Right kidney (tissue), 1 donor: Measurements from ENCODE around the gene TSPAN9.

ENCODE experiments used
- DNase-seq: peaks from one replicate; pipeline ENCODE4 v3.0.0-alpha.2; 2016

TSPAN9 gene

DNA sequence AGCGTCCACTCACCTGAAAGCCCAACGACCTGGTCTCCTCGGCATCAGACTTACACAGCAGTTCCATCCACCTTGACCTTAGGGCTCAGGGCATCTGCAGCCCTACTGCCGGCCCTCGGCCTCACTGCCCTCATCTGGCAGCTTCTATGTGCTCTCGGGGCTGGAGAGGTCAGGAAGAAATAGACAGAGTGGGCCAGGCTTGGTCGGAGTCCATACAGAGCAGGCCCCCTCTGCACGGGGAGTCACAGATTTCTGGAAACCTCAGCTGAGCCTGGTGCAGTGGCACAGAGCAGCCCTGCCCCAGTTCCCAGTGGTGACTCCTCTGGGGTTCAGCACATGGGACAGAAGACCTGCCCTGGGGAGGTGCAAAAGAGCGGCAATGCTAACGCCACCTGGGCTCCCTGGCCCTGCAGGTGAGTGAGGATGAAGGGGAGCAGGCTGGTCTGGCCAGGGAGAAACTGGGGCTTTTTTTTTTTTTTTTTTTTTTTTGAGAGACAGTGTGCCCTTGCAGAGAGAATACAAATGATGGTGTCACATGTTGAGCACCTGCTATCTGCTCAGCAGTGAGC lies 223.7 kb downstream of the TSPAN9 start:
- no peak for DNase-seq

- no peak for DNase-seq
Measured at GRCh38 chr12:3302401-3303041, 225.3 kb downstream of the TSPAN9 start.

- no peak for DNase-seq
Measured at GRCh38 chr12:3303410-3304136, 226.4 kb downstream of the TSPAN9 start.

- peak; percentile 53 for DNase-seq
Measured at GRCh38 chr12:3304436-3305165, 227.4 kb downstream of the TSPAN9 start.

GRCh38 chr12:3305464-3305863 lies 228.3 kb downstream of the TSPAN9 start:
- no peak for DNase-seq

DNA sequence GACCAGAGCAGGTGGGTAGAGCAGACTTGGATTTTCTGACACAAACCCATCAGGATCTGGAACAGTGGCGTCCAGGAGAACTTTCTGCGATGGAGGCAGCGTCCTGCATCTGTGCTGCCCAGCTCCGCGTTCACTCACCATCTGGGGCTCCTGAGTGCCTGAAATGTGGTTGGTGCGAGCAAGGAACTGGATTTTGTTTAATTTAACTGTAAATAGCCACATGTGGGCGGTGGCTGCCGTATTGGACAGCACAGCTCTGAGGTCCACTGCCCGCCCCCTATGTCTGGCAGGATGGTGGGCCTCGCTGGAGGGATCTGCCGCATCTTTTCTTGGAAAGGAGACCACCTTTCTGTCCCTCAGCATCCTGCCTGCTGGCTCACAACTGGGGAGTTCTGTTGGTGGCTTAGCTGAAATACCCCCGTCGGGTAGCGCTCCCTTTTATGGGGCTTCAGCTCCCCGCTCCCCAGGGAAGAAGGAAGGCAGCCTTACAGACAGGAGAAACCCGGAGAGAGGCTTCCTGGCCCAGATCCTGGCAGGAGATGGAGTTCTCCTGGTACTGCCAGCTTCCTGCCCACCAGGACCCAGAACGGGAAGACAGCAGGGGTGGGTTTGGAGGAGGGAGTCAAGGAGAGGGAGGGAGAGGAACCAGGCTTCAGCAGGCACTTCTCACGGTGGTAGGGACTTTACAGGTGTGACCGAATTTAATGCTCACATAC lies 228.9 kb downstream of the TSPAN9 start:
- no peak for DNase-seq

- no peak for DNase-seq
Measured at GRCh38 chr12:3307389-3307788, 230.2 kb downstream of the TSPAN9 start.

DNA sequence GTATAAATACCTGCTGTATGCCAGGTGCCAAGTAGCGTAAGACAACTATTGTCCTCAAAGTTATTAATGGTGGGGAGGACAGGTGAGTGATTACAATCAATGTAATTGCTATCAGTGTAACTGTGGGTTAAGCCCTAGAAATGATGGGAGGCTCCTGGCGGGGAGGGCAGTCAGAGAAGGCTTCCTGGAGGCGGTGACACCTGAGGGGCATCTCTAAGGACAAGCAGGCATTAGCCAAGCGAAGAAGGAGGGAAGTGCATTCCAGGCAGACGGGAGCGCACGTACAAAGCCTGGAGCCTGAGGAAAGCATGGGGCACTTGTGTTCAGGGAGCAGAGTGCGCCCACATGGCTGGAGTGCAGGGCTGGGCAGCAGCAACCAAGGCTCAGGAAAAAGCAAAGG lies 230.9 kb downstream of the TSPAN9 start:
- DNase-seq, result no peak

DNA sequence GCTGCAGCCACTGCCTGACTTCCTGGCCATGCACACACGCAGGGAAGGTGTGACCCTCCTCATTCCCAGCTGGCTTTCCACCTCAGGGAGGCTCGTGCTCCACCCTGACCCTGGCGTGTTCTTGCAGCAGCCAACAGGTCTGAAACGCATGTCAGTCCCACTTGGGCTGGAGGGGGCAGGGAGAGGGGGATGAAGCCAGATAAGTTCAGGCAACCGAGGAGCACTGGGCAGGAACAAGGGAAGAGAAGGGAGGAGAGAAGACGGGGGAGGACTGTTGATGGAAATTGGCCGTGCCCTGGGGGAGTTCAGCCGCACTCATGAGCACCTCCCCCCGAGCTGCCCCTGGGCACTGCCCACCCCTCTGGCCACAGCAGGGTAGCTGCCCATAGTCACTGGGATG lies 231.4 kb downstream of the TSPAN9 start:
- no peak for DNase-seq

DNA sequence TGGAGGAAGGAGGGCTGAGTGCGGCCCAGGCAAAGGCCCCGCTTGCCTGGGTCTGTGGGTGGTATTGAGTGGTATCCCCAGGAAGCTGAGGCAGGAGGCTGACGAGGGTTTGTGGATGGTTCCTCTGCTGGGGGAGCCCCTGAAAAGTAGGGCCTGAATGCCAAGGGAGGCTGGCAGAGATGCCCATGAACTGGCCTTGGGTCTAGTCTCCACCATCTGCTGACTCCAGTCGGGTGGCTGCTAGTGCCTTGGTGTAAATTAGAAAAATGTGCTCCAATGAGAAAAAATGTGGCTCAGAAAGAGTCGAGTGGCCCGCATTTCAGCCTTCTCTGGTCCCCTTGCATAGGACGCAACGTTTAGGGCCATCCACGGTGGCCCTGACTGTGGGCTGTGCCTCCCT lies 232.6 kb downstream of the TSPAN9 start:
- DNase-seq, result no peak

GRCh38 chr12:3310271-3311026 lies 233.3 kb downstream of the TSPAN9 start:
- no peak for DNase-seq

GRCh38 chr12:3311027-3311402 lies 233.8 kb downstream of the TSPAN9 start:
- DNase-seq, result no peak

- no peak for DNase-seq
Measured at GRCh38 chr12:3311491-3312103, 234.4 kb downstream of the TSPAN9 start.

DNA sequence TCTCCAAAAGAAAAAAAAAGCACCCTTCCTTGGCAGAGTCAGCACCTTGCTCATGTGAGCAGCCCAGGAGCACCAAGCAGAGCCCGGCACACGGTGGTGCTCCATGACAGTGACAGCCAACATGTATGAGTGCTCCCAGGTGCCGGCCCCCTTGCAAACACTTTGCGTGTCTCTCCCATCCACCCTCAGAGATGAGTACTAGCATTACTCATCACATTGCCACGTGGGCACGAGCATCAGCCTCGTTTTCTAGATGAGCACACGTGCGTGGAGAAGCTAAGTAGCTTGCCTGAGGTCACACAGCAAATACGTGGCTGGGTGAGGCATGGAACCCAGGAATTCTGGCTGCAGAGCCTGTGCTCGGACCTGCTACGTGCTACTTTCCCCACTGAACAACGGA lies 235.9 kb downstream of the TSPAN9 start:
- no peak for DNase-seq

GRCh38 chr12:3313675-3314663 lies 236.8 kb downstream of the TSPAN9 start:
- DNase-seq, result no peak

DNA sequence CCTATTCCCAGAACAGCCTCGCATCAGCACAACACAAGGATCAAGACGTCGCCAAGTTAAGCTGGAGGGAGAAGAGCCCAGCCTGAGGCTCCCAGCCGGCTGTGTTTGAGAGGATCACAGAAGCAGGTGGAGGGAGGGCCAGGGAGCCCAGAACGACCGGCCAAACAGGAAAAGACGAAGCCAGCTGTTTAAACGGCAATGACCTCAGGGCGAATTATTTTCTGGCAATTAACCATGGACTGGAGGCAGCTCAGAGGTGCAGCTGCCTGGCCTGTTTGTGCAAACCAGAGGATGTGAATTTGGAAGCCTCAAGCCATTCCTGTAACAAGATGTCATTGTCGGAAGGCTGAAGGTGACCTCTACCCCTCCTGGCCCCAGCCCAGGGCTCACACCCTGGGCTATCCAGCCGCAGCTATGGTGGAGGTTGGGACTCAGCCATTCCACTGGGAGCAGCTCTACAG lies 238.1 kb downstream of the TSPAN9 start:
- no peak for DNase-seq

DNA sequence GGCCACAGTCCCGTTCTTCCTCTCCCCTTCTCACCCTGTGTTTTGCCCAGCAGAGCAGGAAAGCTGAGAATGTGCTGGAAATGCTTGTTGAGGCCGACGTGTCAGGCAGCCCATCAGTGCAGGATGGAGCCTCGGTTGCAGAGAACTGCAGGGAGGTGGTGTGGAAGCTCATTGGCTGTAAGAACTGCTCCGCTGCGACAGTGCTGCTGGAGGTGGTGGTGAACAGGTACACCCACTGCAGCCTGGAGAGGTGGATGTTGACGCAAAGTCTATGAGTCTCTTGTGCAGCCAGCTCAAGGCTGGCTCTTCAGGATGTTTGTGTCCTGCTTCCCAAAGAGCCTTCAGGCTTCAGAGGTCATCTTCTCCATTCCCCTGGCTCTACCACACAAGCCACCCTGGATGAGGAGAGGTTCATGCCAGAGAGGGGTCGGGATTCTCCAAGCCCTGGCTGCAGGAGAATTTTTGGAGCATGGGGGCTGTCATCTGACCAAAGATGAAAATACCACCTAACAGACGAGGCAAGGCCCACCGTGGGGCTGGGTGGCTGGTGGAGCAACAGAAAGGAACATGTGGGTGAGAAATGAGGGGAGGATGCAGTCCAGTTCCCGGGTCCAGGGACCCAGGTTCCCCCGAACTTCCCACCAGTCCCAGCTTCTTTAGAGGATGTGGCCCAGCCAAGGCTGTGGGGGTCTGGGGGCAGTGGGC lies 239.7 kb downstream of the TSPAN9 start:
- no peak for DNase-seq

DNA sequence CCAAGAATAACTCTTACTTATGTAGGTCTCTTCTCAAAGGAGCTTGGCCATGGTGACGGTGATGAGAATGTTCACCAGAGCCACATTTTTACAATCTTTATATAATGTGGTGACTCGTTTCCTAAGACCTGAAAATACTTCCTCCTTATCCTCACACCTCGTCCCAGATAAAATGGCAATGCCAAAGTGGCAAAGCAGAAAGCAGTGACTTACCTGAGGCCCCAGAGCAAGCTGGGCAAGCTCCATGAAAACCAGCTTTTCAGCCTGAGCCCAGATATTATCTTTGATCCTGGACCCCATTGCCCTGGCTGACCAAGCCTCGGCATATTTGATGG lies 240.3 kb downstream of the TSPAN9 start:
- DNase-seq, result no peak

GRCh38 chr12:3317841-3318501 lies 240.8 kb downstream of the TSPAN9 start:
- no peak for DNase-seq
